SK-N-SH treated with all-trans-retinoic acid at 6 μM for 48 hours (cell line): ENCODE data around the gene FANCI.

Source experiments
- ATAC-seq: fragments of 200-7000 bp; cut with Tn5 transposase; 3 replicates; pipeline ENCODE4 v1.9.1; 2020; ENCODE audit warnings: mild to moderate bottlenecking, moderate library complexity
- ARNTL ChIP-seq: fragments of 450-650 bp; formaldehyde crosslinking; IDR thresholded peaks from 2 replicates; pipeline ENCODE4 v1.5.0; 2020; ENCODE audit warnings: low read depth, mild to moderate bottlenecking, moderate library complexity, borderline replicate concordance
- BACH2 ChIP-seq: fragments of 250-450 bp; sonication (Bioruptor Pico); IDR thresholded peaks from 2 replicates; pipeline ENCODE4 v1.9.0; 2021; ENCODE audit warnings: mild to moderate bottlenecking, borderline replicate concordance
- CREB5 ChIP-seq: fragments of 250-450 bp; sonication (Bioruptor Pico); IDR thresholded peaks from 2 replicates; pipeline ENCODE4 v1.5.1; 2020; ENCODE audit warnings: low read depth, mild to moderate bottlenecking, moderate library complexity
- CSDC2 ChIP-seq: fragments of 250-450 bp; sonication (Bioruptor Pico); IDR thresholded peaks from 2 replicates; pipeline ENCODE4 v1.5.0; 2020; ENCODE audit warnings: mild to moderate bottlenecking, moderate library complexity
- CSRNP3 ChIP-seq: fragments of 250-450 bp; sonication (Bioruptor Pico); IDR thresholded peaks from 2 replicates; pipeline ENCODE4 v1.5.1; 2021; ENCODE audit warnings: mild to moderate bottlenecking, moderate library complexity
- ESRRG ChIP-seq: fragments of 250-450 bp; sonication (Bioruptor Pico); IDR thresholded peaks from 2 replicates; pipeline ENCODE4 v1.6.1; 2021; ENCODE audit warnings: mild to moderate bottlenecking
- GLIS3 ChIP-seq: fragments of 250-450 bp; sonication (Bioruptor Pico); IDR thresholded peaks from 2 replicates; pipeline ENCODE4 v1.5.0; 2020; ENCODE audit warnings: mild to moderate bottlenecking, moderate library complexity
- ISL1 ChIP-seq: fragments of 250-450 bp; sonication (Bioruptor Pico); IDR thresholded peaks from 2 replicates; pipeline ENCODE4 v2.1.2; 2022; ENCODE audit warnings: mild to moderate bottlenecking, moderate library complexity
- OSR1 ChIP-seq: fragments of 250-450 bp; sonication (Bioruptor Pico); IDR thresholded peaks from 2 replicates; pipeline ENCODE4 v1.8.0; 2022; ENCODE audit warnings: moderate library complexity, mild to moderate bottlenecking, inconsistent platforms
- PATZ1 ChIP-seq: fragments of 250-450 bp; sonication (Bioruptor Pico); IDR thresholded peaks from 2 replicates; pipeline ENCODE4 v1.8.0; 2020; ENCODE audit warnings: mild to moderate bottlenecking, moderate library complexity, borderline replicate concordance
- POU6F1 ChIP-seq: fragments of 250-450 bp; sonication (Bioruptor Pico); IDR thresholded peaks from 2 replicates; pipeline ENCODE4 v1.8.0; 2021; ENCODE audit warnings: low read depth, mild to moderate bottlenecking, moderate library complexity, borderline replicate concordance
- PPARA ChIP-seq: fragments of 250-450 bp; sonication (Bioruptor Pico); IDR thresholded peaks from 2 replicates; pipeline ENCODE4 v1.5.0; 2020; ENCODE audit warnings: mild to moderate bottlenecking, borderline replicate concordance
- SNAI2 ChIP-seq: fragments of 250-450 bp; sonication (Bioruptor Pico); IDR thresholded peaks from 2 replicates; pipeline ENCODE4 v1.5.0; 2020; ENCODE audit warnings: mild to moderate bottlenecking, moderate library complexity
- TCF4 ChIP-seq: fragments of 250-450 bp; sonication (Bioruptor Pico); IDR thresholded peaks from 2 replicates; pipeline ENCODE4 v1.8.0; 2021; ENCODE audit warnings: mild to moderate bottlenecking, moderate library complexity, borderline replicate concordance
- TOX ChIP-seq: fragments of 250-450 bp; sonication (Bioruptor Pico); IDR thresholded peaks from 2 replicates; pipeline ENCODE4 v1.8.0; 2021; ENCODE audit warnings: mild to moderate bottlenecking, moderate library complexity, borderline replicate concordance
- TSHZ2 ChIP-seq: fragments of 250-450 bp; sonication (Bioruptor Pico); IDR thresholded peaks from 2 replicates; pipeline ENCODE4 v1.5.0; 2020; ENCODE audit warnings: mild to moderate bottlenecking, moderate library complexity
- ZC3H10 ChIP-seq: fragments of 250-450 bp; sonication (Bioruptor Pico); IDR thresholded peaks from 2 replicates; pipeline ENCODE4 v1.5.1; 2021; ENCODE audit warnings: mild to moderate bottlenecking, moderate library complexity
- ZFP3 ChIP-seq: fragments of 250-450 bp; sonication (Bioruptor Pico); IDR thresholded peaks from 2 replicates; pipeline ENCODE4 v1.5.0; 2020; ENCODE audit warnings: mild to moderate bottlenecking, moderate library complexity
- ZFP30 ChIP-seq: fragments of 450-650 bp; formaldehyde crosslinking; IDR thresholded peaks from 2 replicates; pipeline ENCODE4 v1.5.0; 2022; ENCODE audit warnings: mild to moderate bottlenecking, moderate library complexity
- ZNF565 ChIP-seq: fragments of 450-650 bp; formaldehyde crosslinking; conservative IDR thresholded peaks from 2 replicates; pipeline ENCODE4 v1.5.0; 2020; ENCODE audit warnings: low read depth, mild to moderate bottlenecking, moderate library complexity
- ZNF70 ChIP-seq: fragments of 450-650 bp; formaldehyde crosslinking; IDR thresholded peaks from 2 replicates; pipeline ENCODE4 v1.5.0; 2020; ENCODE audit warnings: mild to moderate bottlenecking, moderate library complexity

FANCI gene

GRCh38 chr15:89330881-89331595 lies 87.3 kb downstream of the FANCI start:
- ATAC-seq: no peak
- TF ChIP-seq BACH2 (CRISPR knock-in tag) (no peak), TSHZ2 (CRISPR knock-in tag) (no peak), SNAI2 (CRISPR knock-in tag) (no peak), ESRRG (CRISPR knock-in tag) (no peak), CSRNP3 (CRISPR knock-in tag) (no peak), PPARA (CRISPR knock-in tag) (no peak), TOX (CRISPR knock-in tag) (no peak), ZNF565 (CRISPR knock-in tag) (no peak), ISL1 (CRISPR knock-in tag) (no peak)

GRCh38 chr15:89332446-89332845 lies 88.7 kb downstream of the FANCI start:
- no peak for TF ChIP-seq OSR1 (CRISPR knock-in tag)
- no peak for TF ChIP-seq TSHZ2 (CRISPR knock-in tag)
- no peak for TF ChIP-seq PATZ1 (CRISPR knock-in tag)
- TF ChIP-seq TOX (CRISPR knock-in tag): no peak
- TF ChIP-seq GLIS3: no peak
- no peak for TF ChIP-seq ESRRG (CRISPR knock-in tag)
- TF ChIP-seq ZFP3 (CRISPR knock-in tag): no peak
- no peak for TF ChIP-seq TCF4 (CRISPR knock-in tag)
- TF ChIP-seq ZNF565 (CRISPR knock-in tag): no peak
- no peak for TF ChIP-seq SNAI2 (CRISPR knock-in tag)
- no peak for TF ChIP-seq ARNTL (CRISPR knock-in tag)
- TF ChIP-seq ZFP30 (CRISPR knock-in tag): no peak
- no peak for TF ChIP-seq CSRNP3 (CRISPR knock-in tag)
- TF ChIP-seq PPARA (CRISPR knock-in tag): no peak
- no peak for TF ChIP-seq ZC3H10 (CRISPR knock-in tag)
- no peak for TF ChIP-seq POU6F1
- TF ChIP-seq ZNF70: no peak
- TF ChIP-seq CSDC2: no peak
- no peak for TF ChIP-seq CREB5
- no peak for ATAC-seq
